Tibial artery (tissue), 4 donors: Measurements from ENCODE around the gene KDM1B.

Experiments
- DNase-seq, 2 donors: peaks; one replicate each; pipeline ENCODE4 v3.0.0-alpha.2; 2019
- H3K27ac ChIP-seq, 2 donors: fragments of 200-600 bp; sonication (generic) in 1 of 2; 1 replicate in 1 of 2; 2 replicates in 1 of 2; pipeline ENCODE4 v1.5.1; 2018 to 2019; ENCODE audit warnings: mild to moderate bottlenecking in 1 of 2
- H3K27me3 ChIP-seq, 2 donors: fragments of 200-600 bp; sonication (generic) in 1 of 2; one replicate each; pipeline versions ENCODE4 v1.5.1 to v1.6.0; 2016 to 2019
- H3K36me3 ChIP-seq, 3 donors: fragments of 200-600 bp; sonication (generic) in 2 of 3; one replicate each; pipeline ENCODE4 v1.5.1; 2016 to 2019; ENCODE audit warnings: mild to moderate bottlenecking in 2 of 3
- H3K4me1 ChIP-seq, 4 donors: fragments of 200-600 bp; sonication (generic) in 2 of 4; 1 replicate in 3 of 4; 2 replicates in 1 of 4; pipeline ENCODE4 v1.5.1; 2016 to 2019
- H3K4me3 ChIP-seq, 2 donors: fragments of 200-600 bp; sonication (generic) in 1 of 2; 1 replicate in 1 of 2; 2 replicates in 1 of 2; pipeline ENCODE4 v1.5.1; 2018 to 2019; ENCODE audit warnings: mild to moderate bottlenecking in 2 of 2
- H3K9me3 ChIP-seq, 3 donors: fragments of 200-600 bp; sonication (generic) in 1 of 3; one replicate each; pipeline ENCODE4 v1.5.1; 2016 to 2019
- intact Hi-C: fragments of 100-400 bp; cut with DNase I; formaldehyde crosslinking; loops from one replicate; pipeline ENCODE4 v1.15.0; 2023; ENCODE audit warnings: low total_unique reads
- TF ChIP-seq, protein P1 (sequence below), 2 experiments: fragments of 200-600 bp in 1 of 2; fragments of 450-650 bp in 1 of 2; IDR thresholded peaks; one replicate each; pipeline ENCODE4 v1.5.1; 2017 to 2019; ENCODE audit warnings: antibody characterized with exemption in 2 of 2, mild to moderate bottlenecking in 1 of 2, moderate library complexity in 1 of 2

Gene KDM1B

DNA sequence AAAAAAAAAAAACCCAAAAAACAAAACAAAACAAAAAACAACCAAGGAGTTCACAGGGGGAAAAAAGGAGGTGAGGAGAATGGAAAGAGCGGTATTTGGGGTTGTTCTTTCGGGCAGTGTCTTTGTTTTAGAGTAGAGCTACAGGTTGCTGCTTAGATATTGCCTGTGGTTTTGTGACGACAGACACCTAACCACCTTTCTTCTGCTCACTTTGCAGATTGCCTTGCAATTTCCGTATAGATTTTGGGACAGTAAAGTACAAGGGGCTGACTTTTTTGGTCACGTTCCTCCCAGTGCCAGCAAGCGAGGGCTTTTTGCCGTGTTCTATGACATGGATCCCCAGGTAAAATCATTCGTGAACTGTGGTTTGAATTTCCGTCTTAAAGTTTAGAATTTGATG lies 58.2 kb downstream of the KDM1B start:
- TF ChIP-seq, protein P1, sequence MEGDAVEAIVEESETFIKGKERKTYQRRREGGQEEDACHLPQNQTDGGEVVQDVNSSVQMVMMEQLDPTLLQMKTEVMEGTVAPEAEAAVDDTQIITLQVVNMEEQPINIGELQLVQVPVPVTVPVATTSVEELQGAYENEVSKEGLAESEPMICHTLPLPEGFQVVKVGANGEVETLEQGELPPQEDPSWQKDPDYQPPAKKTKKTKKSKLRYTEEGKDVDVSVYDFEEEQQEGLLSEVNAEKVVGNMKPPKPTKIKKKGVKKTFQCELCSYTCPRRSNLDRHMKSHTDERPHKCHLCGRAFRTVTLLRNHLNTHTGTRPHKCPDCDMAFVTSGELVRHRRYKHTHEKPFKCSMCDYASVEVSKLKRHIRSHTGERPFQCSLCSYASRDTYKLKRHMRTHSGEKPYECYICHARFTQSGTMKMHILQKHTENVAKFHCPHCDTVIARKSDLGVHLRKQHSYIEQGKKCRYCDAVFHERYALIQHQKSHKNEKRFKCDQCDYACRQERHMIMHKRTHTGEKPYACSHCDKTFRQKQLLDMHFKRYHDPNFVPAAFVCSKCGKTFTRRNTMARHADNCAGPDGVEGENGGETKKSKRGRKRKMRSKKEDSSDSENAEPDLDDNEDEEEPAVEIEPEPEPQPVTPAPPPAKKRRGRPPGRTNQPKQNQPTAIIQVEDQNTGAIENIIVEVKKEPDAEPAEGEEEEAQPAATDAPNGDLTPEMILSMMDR (IDR thresholded peaks at IDR 0.05), result no peak
- intact Hi-C loops, result no loop called here
- H3K27me3 ChIP-seq, result no peaks in the 10 kb centered on the region
- H3K27ac ChIP-seq, result no peak overlapping the region
- no peak overlapping the region for H3K4me3 ChIP-seq
- no peaks in the 10 kb centered on the region for H3K9me3 ChIP-seq
- H3K4me1 ChIP-seq, result peaks cover 0 to 8% (median 0%) of the 10 kb centered on the region in 4 donors
- H3K36me3 ChIP-seq, result peaks cover 19 to 50% (median 48%) of the 10 kb centered on the region in 3 donors
- no peak for DNase-seq

DNA sequence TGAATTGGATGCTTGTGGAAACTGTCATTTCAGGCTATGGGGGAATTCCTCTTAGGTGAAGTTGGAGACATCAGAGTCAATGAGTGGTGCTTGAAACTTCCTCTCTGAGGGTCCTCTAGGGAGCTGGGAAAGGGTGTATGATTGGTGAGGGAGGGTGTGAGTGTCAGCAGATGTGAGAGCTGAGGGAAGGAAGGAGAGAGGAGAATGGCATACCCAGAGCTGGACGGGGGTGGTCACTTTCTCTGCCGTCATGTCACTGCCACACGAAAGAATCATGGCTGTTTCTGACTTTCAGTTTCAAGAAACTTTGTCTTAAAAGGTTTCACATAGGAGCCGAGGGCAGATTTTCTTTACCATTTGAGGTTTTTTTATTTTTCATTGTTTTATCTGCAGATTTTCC lies 58.8 kb downstream of the KDM1B start:
- intact Hi-C loops, result no loop called here
- Histone ChIP-seq H3K4me3 (no peak overlapping the region), H3K27me3 (no peaks in the 10 kb centered on the region), H3K9me3 (no peaks in the 10 kb centered on the region), H3K4me1 (peaks cover 0 to 8% (median 0%) of the 10 kb centered on the region in 4 donors), H3K27ac (no peak overlapping the region), H3K36me3 (peaks cover 19 to 55% (median 48%) of the 10 kb centered on the region in 3 donors)
- TF ChIP-seq, protein P1 (IDR thresholded peaks at IDR 0.05), result no peak
- DNase-seq, result no peak

DNA sequence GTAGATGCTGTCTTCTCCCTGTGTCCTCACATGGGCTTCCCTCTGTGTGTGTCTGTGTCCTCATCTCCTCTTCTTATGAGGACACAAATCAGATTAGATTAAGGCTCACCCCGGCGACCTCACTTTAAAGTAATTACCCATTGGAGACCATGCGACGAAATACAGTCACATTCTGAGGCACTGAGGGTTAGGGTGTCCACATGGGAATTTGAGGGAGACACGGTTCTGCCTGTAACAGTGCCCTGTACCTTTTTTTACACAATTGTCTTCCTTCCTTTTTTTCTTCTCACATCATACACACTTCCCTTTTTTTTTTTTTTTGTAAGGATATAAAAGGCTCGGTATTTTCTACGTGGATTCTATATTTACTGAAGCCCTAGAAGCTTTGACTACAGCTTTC lies 60.2 kb downstream of the KDM1B start:
- no peak overlapping the region for H3K27ac ChIP-seq
- H3K4me3 ChIP-seq, result no peak overlapping the region
- H3K27me3 ChIP-seq, result no peaks in the 10 kb centered on the region
- intact Hi-C loops, result no loop called here
- H3K4me1 ChIP-seq, result no peaks in the 10 kb centered on the region
- no peak for DNase-seq
- TF ChIP-seq, protein P1 (IDR thresholded peaks at IDR 0.05), result no peak
- no peaks in the 10 kb centered on the region for H3K9me3 ChIP-seq
- H3K36me3 ChIP-seq, result peaks cover 19 to 59% (median 48%) of the 10 kb centered on the region in 3 donors

DNA sequence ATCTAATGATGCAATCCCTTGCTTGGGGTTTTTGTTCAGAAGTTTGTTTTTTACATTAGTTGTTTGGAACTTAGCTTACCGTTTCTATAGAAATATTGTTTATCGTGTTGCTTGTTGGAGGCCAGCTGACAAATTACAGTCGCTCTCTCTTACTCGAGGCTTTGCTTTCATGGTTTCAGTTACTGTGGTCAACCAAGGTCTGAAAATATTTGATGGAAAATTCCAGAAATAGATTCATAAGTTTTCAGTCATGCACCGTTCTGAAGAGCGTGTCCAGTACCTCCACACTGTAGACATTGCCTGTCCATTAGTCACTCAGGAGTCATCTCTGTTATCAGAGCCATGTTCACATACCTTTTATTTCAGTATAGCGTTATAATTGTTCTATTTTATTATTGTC lies 61.2 kb downstream of the KDM1B start:
- Histone ChIP-seq H3K27ac (no peak overlapping the region), H3K36me3 (peaks cover 19 to 69% (median 49%) of the 10 kb centered on the region in 3 donors)
- no peak for DNase-seq

DNA sequence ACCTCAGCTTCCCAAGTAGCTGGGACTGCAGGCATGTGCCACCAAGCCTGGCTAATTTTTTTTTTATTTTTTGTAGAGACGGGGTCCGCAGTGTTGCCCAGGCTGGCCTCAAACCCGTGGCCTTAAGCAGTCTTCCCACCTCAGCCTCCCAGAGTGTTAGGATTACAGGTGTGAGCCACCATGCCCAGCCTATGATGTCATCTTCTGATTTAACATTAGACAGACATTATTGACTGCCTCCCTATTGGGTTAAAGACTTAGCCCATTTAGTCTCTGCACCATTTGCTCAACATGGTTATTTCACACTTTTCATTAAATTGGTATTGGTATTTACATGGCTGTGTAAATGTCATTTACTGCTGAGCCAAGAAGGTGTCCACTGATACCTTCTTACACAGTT lies 63.0 kb downstream of the KDM1B start:
- TF ChIP-seq, protein P1 (IDR thresholded peaks at IDR 0.05), result no peak
- no peak for DNase-seq
- no peaks in the 10 kb centered on the region for H3K27me3 ChIP-seq
- H3K36me3 ChIP-seq, result peaks cover 27 to 71% (median 57%) of the 10 kb centered on the region in 3 donors
- intact Hi-C loops, result no loop called here
- no peaks in the 10 kb centered on the region for H3K4me1 ChIP-seq
- H3K4me3 ChIP-seq, result no peak overlapping the region
- no peaks in the 10 kb centered on the region for H3K9me3 ChIP-seq
- no peak overlapping the region for H3K27ac ChIP-seq

More for the DNA sequence above, 61.2 kb downstream of the KDM1B start:
- TF ChIP-seq, protein P1 (IDR thresholded peaks at IDR 0.05), result no peak
- no peaks in the 10 kb centered on the region for H3K4me1 ChIP-seq
- H3K27me3 ChIP-seq, result no peaks in the 10 kb centered on the region
- H3K4me3 ChIP-seq, result no peak overlapping the region
- intact Hi-C loops, result no loop called here
- H3K9me3 ChIP-seq, result no peaks in the 10 kb centered on the region

DNA sequence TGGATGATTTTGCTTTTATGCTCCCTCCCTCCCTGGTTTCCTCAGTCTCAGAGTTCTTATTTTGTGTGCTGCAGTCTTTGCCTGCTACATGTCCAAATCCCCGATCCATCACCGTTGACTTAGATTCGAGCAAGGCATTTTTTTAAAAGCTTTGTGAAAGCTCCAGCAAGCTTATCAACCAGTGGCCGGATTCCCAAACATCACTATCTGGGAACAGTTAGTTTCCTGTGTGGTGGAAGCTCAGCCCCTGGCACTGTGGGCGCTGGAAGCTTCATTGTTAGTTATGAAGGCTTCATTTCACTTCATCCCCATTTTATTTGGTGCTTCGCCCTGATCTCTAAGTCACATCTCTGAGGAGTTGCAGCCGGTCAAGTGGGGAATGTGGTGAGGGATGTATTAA lies 64.4 kb downstream of the KDM1B start:
- H3K9me3 ChIP-seq, result no peaks in the 10 kb centered on the region
- H3K4me1 ChIP-seq, result no peaks in the 10 kb centered on the region
- DNase-seq, result no peak
- H3K27me3 ChIP-seq, result no peaks in the 10 kb centered on the region
- H3K4me3 ChIP-seq, result no peak overlapping the region
- H3K27ac ChIP-seq, result no peak overlapping the region
- intact Hi-C loops, result no loop called here
- TF ChIP-seq, protein P1 (IDR thresholded peaks at IDR 0.05), result no peak
- peaks cover 32 to 69% (median 54%) of the 10 kb centered on the region in 3 donors for H3K36me3 ChIP-seq
